H9 (cell line): Measurements from ENCODE around the gene ANKRD55. TPM values are rescaled to one million over a fixed set of nuclear protein-coding genes. Genes with fewer than 3 reads are reported as not detected.

Experiments used
- DNase-seq: peaks from one replicate; pipeline ENCODE4 v3.0.0-alpha.2; 2017
- H2AFZ ChIP-seq: one replicate; pipeline ENCODE4 v1.6.1; 2013; ENCODE audit warnings: mild to moderate bottlenecking, low read length, control low read depth, moderate library complexity
- H2AK5ac ChIP-seq: 2 replicates; pipeline ENCODE4 v1.6.1; 2013; ENCODE audit warnings: low read length, control low read depth, mixed read lengths; ENCODE audit not compliant: insufficient read length
- H2BK120ac ChIP-seq: one replicate; pipeline ENCODE4 v1.6.1; 2013; ENCODE audit warnings: low read depth, mild to moderate bottlenecking, low read length, control low read depth, inconsistent platforms; ENCODE audit not compliant: poor library complexity, severe bottlenecking
- H2BK12ac ChIP-seq: 2 replicates; pipeline ENCODE4 v1.6.1; 2013; ENCODE audit warnings: low read length, control low read depth, mixed read lengths, low read depth; ENCODE audit not compliant: insufficient read length
- H2BK15ac ChIP-seq: 2 replicates; pipeline ENCODE4 v1.6.1; 2013; ENCODE audit warnings: low read depth, low read length, control low read depth
- H2BK20ac ChIP-seq: one replicate; pipeline ENCODE4 v1.6.1; 2013; ENCODE audit warnings: low read depth, mild to moderate bottlenecking, low read length, control low read depth, inconsistent platforms; ENCODE audit not compliant: poor library complexity, severe bottlenecking
- H2BK5ac ChIP-seq: 2 replicates; pipeline ENCODE4 v1.6.1; 2013; ENCODE audit warnings: low read length, control low read depth, mixed read lengths; ENCODE audit not compliant: insufficient read length
- H3K14ac ChIP-seq: 2 replicates; pipeline ENCODE4 v1.6.1; 2013; ENCODE audit warnings: low read length, control low read depth; ENCODE audit not compliant: insufficient read depth
- H3K18ac ChIP-seq: 2 replicates; pipeline ENCODE4 v1.6.1; 2013; ENCODE audit warnings: low read depth, mild to moderate bottlenecking, mixed read lengths, low read length, control low read depth; ENCODE audit not compliant: insufficient read length
- H3K23ac ChIP-seq: 2 replicates; pipeline ENCODE4 v1.6.1; 2013; ENCODE audit warnings: low read length, control low read depth, mixed read lengths, low read depth; ENCODE audit not compliant: insufficient read length
- H3K23me2 ChIP-seq: 2 replicates; pipeline ENCODE4 v1.6.1; 2013; ENCODE audit warnings: low read depth, mild to moderate bottlenecking, mixed read lengths, low read length, control low read depth; ENCODE audit not compliant: insufficient read length, poor library complexity, severe bottlenecking
- H3K27ac ChIP-seq: 2 replicates; pipeline ENCODE4 v1.5.1; 2013; ENCODE audit warnings: low read length, control low read depth, mixed read lengths, low read depth; ENCODE audit not compliant: insufficient read length
- H3K27me3 ChIP-seq: 2 replicates; pipeline ENCODE4 v1.6.1; 2013; ENCODE audit warnings: low read length, control low read depth, inconsistent platforms; ENCODE audit not compliant: insufficient read depth
- H3K4ac ChIP-seq: 2 replicates; pipeline ENCODE4 v1.6.1; 2013; ENCODE audit warnings: low read depth, mild to moderate bottlenecking, control low read depth, inconsistent platforms, low read length, moderate library complexity
- H3K4me1 ChIP-seq: 2 replicates; pipeline ENCODE4 v1.6.1; 2013; ENCODE audit warnings: low read length, control low read depth, inconsistent platforms; ENCODE audit not compliant: insufficient read depth
- H3K4me2 ChIP-seq: 2 replicates; pipeline ENCODE4 v1.6.1; 2013; ENCODE audit warnings: low read length, control low read depth, mixed read lengths; ENCODE audit not compliant: insufficient read length, insufficient read depth
- H3K56ac ChIP-seq: 2 replicates; pipeline ENCODE4 v1.6.1; 2013; ENCODE audit warnings: low read depth, mild to moderate bottlenecking, mixed read lengths, low read length, control low read depth; ENCODE audit not compliant: insufficient read length
- H3K79me1 ChIP-seq: 2 replicates; pipeline ENCODE4 v1.6.1; 2013; ENCODE audit warnings: low read depth, mild to moderate bottlenecking, moderate library complexity, low read length, control low read depth, inconsistent platforms; ENCODE audit not compliant: insufficient read depth, poor library complexity, severe bottlenecking
- H3K79me2 ChIP-seq: 2 replicates; pipeline ENCODE4 v1.6.1; 2013; ENCODE audit warnings: low read length, control low read depth, inconsistent platforms; ENCODE audit not compliant: insufficient read depth
- H3K9ac ChIP-seq: 2 replicates; pipeline ENCODE4 v1.6.1; 2013; ENCODE audit warnings: low read length, control low read depth, mixed read lengths; ENCODE audit not compliant: insufficient read length; ENCODE audit errors: extremely low read depth
- H3K9me3 ChIP-seq: one replicate; pipeline ENCODE4 v1.6.1; 2013; ENCODE audit warnings: low read depth, low read length, inconsistent platforms; ENCODE audit not compliant: control insufficient read depth
- H3T11ph ChIP-seq: one replicate; pipeline ENCODE4 v1.6.1; 2013; ENCODE audit warnings: mild to moderate bottlenecking, low read length, control low read depth, inconsistent platforms
- H4K20me1 ChIP-seq: one replicate; pipeline ENCODE4 v1.6.1; 2013; ENCODE audit not compliant: control insufficient read depth, insufficient read length, insufficient read depth
- H4K5ac ChIP-seq: 2 replicates; pipeline ENCODE4 v1.6.1; 2013; ENCODE audit warnings: low read depth, mild to moderate bottlenecking, mixed read lengths, low read length, control low read depth; ENCODE audit not compliant: insufficient read length
- H4K8ac ChIP-seq: replicated peaks from 2 replicates; pipeline ENCODE4 v1.6.1; 2013; ENCODE audit warnings: low read length, control low read depth, mixed read lengths, low read depth; ENCODE audit not compliant: insufficient read length
- H4K91ac ChIP-seq: 2 replicates; pipeline ENCODE4 v1.6.1; 2013; ENCODE audit warnings: low read depth, mild to moderate bottlenecking, moderate library complexity, mixed read lengths, low read length, control low read depth; ENCODE audit not compliant: insufficient read length
- H3K27ac Mint-ChIP-seq, 3 experiments: 2 replicates in 2 of 3; 3 replicates in 1 of 3; pipeline ENCODE4 v1.8.0; 2020 to 2021; ENCODE audit warnings: mixed read lengths in 3 of 3, mild to moderate bottlenecking in 1 of 3, moderate library complexity in 1 of 3
- H3K27me3 Mint-ChIP-seq: 2 replicates; pipeline ENCODE4 v1.8.0; 2021; ENCODE audit warnings: low read depth, mild to moderate bottlenecking, moderate library complexity, mixed read lengths
- H3K36me3 Mint-ChIP-seq, 3 experiments: 2 replicates in 2 of 3; 3 replicates in 1 of 3; pipeline ENCODE4 v1.8.0; 2020 to 2021; ENCODE audit warnings: low read depth in 3 of 3, mixed read lengths in 3 of 3; ENCODE audit not compliant: insufficient read depth in 1 of 3
- H3K4me1 Mint-ChIP-seq, 2 experiments: 2 replicates each; pipeline ENCODE4 v1.8.0; 2020; ENCODE audit warnings: mixed read lengths in 2 of 2
- H3K4me3 Mint-ChIP-seq, 2 experiments: 2 replicates in 1 of 2; 3 replicates in 1 of 2; pipeline ENCODE4 v1.8.0; 2020 to 2021; ENCODE audit warnings: mild to moderate bottlenecking in 2 of 2, mixed read lengths in 2 of 2, moderate library complexity in 1 of 2
- H3K9me3 Mint-ChIP-seq, 2 experiments: 2 replicates in 1 of 2; 3 replicates in 1 of 2; pipeline ENCODE4 v1.8.0; 2020; ENCODE audit warnings: mild to moderate bottlenecking in 2 of 2, mixed read lengths in 2 of 2, moderate library complexity in 1 of 2
- whole genome bisulfite sequencing: extraction: QIAGEN DNeasy Blood & Tissue Kit; methylation state at CpG from one replicate; pipeline ENCODE4 v1.1.7; 2013; ENCODE audit warnings: missing lambda C conversion rate, low lambda C conversion rate, mixed read lengths; ENCODE audit not compliant: insufficient read length; ENCODE audit errors: extremely low coverage; 5-methylcytosine and 5-hydroxymethylcytosine counted together
- total RNA-seq: library from RNA; stranded (reverse); gene quantifications from 2 replicates; pipeline ENCODE4 v1.2.1, GENCODE V29; 2021
- TF ChIP-seq, protein P1 (sequence below): fragments of 200-600 bp; sonication (generic); conservative IDR thresholded peaks from 3 replicates; pipeline ENCODE4 v1.8.0; 2021; ENCODE audit warnings: antibody characterized with exemption, mild to moderate bottlenecking

ANKRD55 gene
- total RNA-seq, 1 experiment from 2014 or later: not detected

DNA sequence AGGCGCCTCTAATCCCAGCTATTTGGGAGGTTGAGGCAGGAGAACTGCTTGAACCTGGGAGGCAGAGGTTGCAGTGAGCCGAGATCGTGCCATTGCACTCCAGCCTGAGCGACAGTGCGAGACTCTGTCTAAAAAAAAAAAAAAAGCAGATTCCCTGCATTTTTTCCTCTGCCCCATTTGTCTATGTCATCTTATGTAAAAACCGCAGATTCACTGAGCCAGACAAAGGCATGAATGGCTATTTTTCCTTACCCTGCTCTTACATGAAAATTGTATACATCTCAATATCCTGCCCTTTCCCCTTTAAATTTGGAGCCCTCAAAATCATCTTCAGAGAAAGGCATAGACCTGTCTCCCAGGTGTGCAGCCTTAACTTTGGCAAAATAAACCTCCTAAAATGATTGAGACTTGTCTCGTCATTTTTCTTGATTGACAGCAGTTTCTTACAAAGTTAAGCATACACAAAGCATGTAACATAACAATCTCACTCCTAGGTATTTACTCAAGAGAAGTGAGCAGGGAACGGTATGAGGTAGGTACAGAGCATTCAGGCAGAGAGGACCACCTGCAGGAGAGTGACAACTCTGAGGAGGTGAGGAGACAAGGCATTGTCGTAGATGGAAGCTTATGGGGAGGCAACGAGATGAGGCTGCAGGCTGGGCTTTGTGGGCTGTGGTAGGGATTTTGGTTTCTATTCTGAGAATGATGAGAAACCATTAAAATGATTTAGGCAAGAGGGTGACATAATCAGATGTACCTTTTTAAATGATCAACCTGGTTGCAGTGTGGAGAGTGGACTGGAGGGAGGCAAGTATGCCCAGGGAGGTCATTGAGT lies 172.6 kb downstream of the ANKRD55 start:
- no peak overlapping the region for H3K9ac ChIP-seq
- no peak overlapping the region for H3K18ac ChIP-seq
- no peak overlapping the region for H3K4me2 ChIP-seq
- no peak overlapping the region for H3K4ac ChIP-seq
- H2BK5ac ChIP-seq: no peak overlapping the region
- no peak overlapping the region for H2AK5ac ChIP-seq
- no peak overlapping the region for H2BK120ac ChIP-seq
- Mint-ChIP-seq H3K27me3 (no peaks in the 10 kb centered on the region), H3K4me1 (no peaks in the 10 kb centered on the region), H3K36me3 (no peaks in the 10 kb centered on the region), H3K4me3 (no peak overlapping the region), H3K27ac (no peak overlapping the region), H3K9me3 (no peaks in the 10 kb centered on the region)
- no peaks in the 10 kb centered on the region for H3K9me3 ChIP-seq
- H4K5ac ChIP-seq: no peak overlapping the region
- H4K8ac ChIP-seq: no peak overlapping the region
- no peaks in the 10 kb centered on the region for H4K20me1 ChIP-seq
- no peak overlapping the region for H2BK20ac ChIP-seq
- H3K27ac ChIP-seq: no peak overlapping the region
- H2BK12ac ChIP-seq: no peak overlapping the region
- no peaks in the 10 kb centered on the region for H3K79me2 ChIP-seq
- TF ChIP-seq, protein P1, sequence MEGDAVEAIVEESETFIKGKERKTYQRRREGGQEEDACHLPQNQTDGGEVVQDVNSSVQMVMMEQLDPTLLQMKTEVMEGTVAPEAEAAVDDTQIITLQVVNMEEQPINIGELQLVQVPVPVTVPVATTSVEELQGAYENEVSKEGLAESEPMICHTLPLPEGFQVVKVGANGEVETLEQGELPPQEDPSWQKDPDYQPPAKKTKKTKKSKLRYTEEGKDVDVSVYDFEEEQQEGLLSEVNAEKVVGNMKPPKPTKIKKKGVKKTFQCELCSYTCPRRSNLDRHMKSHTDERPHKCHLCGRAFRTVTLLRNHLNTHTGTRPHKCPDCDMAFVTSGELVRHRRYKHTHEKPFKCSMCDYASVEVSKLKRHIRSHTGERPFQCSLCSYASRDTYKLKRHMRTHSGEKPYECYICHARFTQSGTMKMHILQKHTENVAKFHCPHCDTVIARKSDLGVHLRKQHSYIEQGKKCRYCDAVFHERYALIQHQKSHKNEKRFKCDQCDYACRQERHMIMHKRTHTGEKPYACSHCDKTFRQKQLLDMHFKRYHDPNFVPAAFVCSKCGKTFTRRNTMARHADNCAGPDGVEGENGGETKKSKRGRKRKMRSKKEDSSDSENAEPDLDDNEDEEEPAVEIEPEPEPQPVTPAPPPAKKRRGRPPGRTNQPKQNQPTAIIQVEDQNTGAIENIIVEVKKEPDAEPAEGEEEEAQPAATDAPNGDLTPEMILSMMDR: no peak
- no peak overlapping the region for H2BK15ac ChIP-seq
- no peaks in the 10 kb centered on the region for H3K27me3 ChIP-seq
- WGBS: no CpG with 5 or more reads among the region's 10 CpGs
- no peak overlapping the region for H3K14ac ChIP-seq
- no peak overlapping the region for H4K91ac ChIP-seq
- no peak overlapping the region for H3K23ac ChIP-seq
- no peaks in the 10 kb centered on the region for H3K79me1 ChIP-seq
- H3T11ph ChIP-seq: no peak overlapping the region
- no peak overlapping the region for H3K56ac ChIP-seq
- H2AFZ ChIP-seq: no peak overlapping the region
- no peak for DNase-seq
- H3K23me2 ChIP-seq: no peaks in the 10 kb centered on the region
- H3K4me1 ChIP-seq: no peaks in the 10 kb centered on the region
